ENCODE measurements around the gene SLC22A15.

SLC22A15 gene

GRCh38 chr1:116076831-116077230, 100.5 kb downstream of the SLC22A15 start:
- H3K9ac ChIP-seq (ENCODE audit: low read length) = no peak overlapping the region
- H3K27ac ChIP-seq (ENCODE audit: low read depth, low read length) = no peak overlapping the region
- no peaks in the 10 kb centered on the region for H3K9me3 ChIP-seq (ENCODE audit: control insufficient read depth, insufficient read depth, low read depth, low read length)
- H3K4me3 ChIP-seq (ENCODE audit: low read depth, low read length) = no peak overlapping the region
- H3K4me1 ChIP-seq (ENCODE audit: control insufficient read depth, insufficient read depth, low read length) = no peaks in the 10 kb centered on the region; the same call in 1 of the 2 replicates
- H3K36me3 ChIP-seq (ENCODE audit: control insufficient read depth, insufficient read depth, low read length) = no peaks in the 10 kb centered on the region
- no peaks in the 10 kb centered on the region for H3K27me3 ChIP-seq (ENCODE audit: control insufficient read depth, insufficient read depth, low read length)

GRCh38 chr1:116078699-116079223, 102.4 kb downstream of the SLC22A15 start:
- no peaks in the 10 kb centered on the region for H3K27me3 ChIP-seq (ENCODE audit: control insufficient read depth, insufficient read depth, low read length)
- H3K9ac ChIP-seq (ENCODE audit: low read length) = no peak overlapping the region
- H3K4me1 ChIP-seq (ENCODE audit: control insufficient read depth, insufficient read depth, low read length) = no peaks in the 10 kb centered on the region; the same call in 1 of the 2 replicates
- no peaks in the 10 kb centered on the region for H3K36me3 ChIP-seq (ENCODE audit: control insufficient read depth, insufficient read depth, low read length)
- no peaks in the 10 kb centered on the region for H3K9me3 ChIP-seq (ENCODE audit: control insufficient read depth, insufficient read depth, low read depth, low read length)
- H3K27ac ChIP-seq (ENCODE audit: low read depth, low read length) = no peak overlapping the region
- no peak overlapping the region for H3K4me3 ChIP-seq (ENCODE audit: low read depth, low read length)

- no peak overlapping the region for H3K27ac ChIP-seq (ENCODE audit: low read depth, low read length)
- no peak overlapping the region for H3K9ac ChIP-seq (ENCODE audit: low read length)
- peaks cover 7% of the 10 kb centered on the region; the same call in 1 of the 2 replicates for H3K9me3 ChIP-seq (ENCODE audit: control insufficient read depth, insufficient read depth, low read depth, low read length)
- no peaks in the 10 kb centered on the region for H3K27me3 ChIP-seq (ENCODE audit: control insufficient read depth, insufficient read depth, low read length)
- H3K36me3 ChIP-seq (ENCODE audit: control insufficient read depth, insufficient read depth, low read length) = no peaks in the 10 kb centered on the region
- H3K4me3 ChIP-seq (ENCODE audit: low read depth, low read length) = no peak overlapping the region
- H3K4me1 ChIP-seq (ENCODE audit: control insufficient read depth, insufficient read depth, low read length) = no peaks in the 10 kb centered on the region
Measured at GRCh38 chr1:116087628-116088027, 111.3 kb downstream of the SLC22A15 start.

- Histone ChIP-seq H3K27me3 (ENCODE audit: control insufficient read depth, insufficient read depth, low read length) (no peaks in the 10 kb centered on the region), H3K9me3 (ENCODE audit: control insufficient read depth, insufficient read depth, low read depth, low read length) (peaks cover 7% of the 10 kb centered on the region), H3K9ac (ENCODE audit: low read length) (no peak overlapping the region), H3K36me3 (ENCODE audit: control insufficient read depth, insufficient read depth, low read length) (no peaks in the 10 kb centered on the region), H3K4me3 (ENCODE audit: low read depth, low read length) (no peak overlapping the region), H3K27ac (ENCODE audit: low read depth, low read length) (no peak overlapping the region), H3K4me1 (ENCODE audit: control insufficient read depth, insufficient read depth, low read length) (no peaks in the 10 kb centered on the region)
Measured at GRCh38 chr1:116089870-116090269, 113.6 kb downstream of the SLC22A15 start.

GRCh38 chr1:116091083-116091482, 114.8 kb downstream of the SLC22A15 start:
- H3K4me3 ChIP-seq (ENCODE audit: low read depth, low read length) = no peak overlapping the region
- H3K9me3 ChIP-seq (ENCODE audit: control insufficient read depth, insufficient read depth, low read depth, low read length) = peaks cover 10% of the 10 kb centered on the region
- H3K9ac ChIP-seq (ENCODE audit: low read length) = no peak overlapping the region
- H3K27me3 ChIP-seq (ENCODE audit: control insufficient read depth, insufficient read depth, low read length) = no peaks in the 10 kb centered on the region
- no peak overlapping the region for H3K27ac ChIP-seq (ENCODE audit: low read depth, low read length)
- no peaks in the 10 kb centered on the region for H3K36me3 ChIP-seq (ENCODE audit: control insufficient read depth, insufficient read depth, low read length)
- H3K4me1 ChIP-seq (ENCODE audit: control insufficient read depth, insufficient read depth, low read length) = no peaks in the 10 kb centered on the region

- Histone ChIP-seq H3K27me3 (ENCODE audit: control insufficient read depth, insufficient read depth, low read length) (no peaks in the 10 kb centered on the region), H3K27ac (ENCODE audit: low read depth, low read length) (no peak overlapping the region)
Measured at GRCh38 chr1:116092752-116093489, 116.6 kb downstream of the SLC22A15 start.

GRCh38 chr1:116095027-116095426, 118.7 kb downstream of the SLC22A15 start:
- H3K27me3 ChIP-seq (ENCODE audit: control insufficient read depth, insufficient read depth, low read length) = no peaks in the 10 kb centered on the region
- no peak overlapping the region for H3K4me3 ChIP-seq (ENCODE audit: low read depth, low read length)
- peaks cover 7% of the 10 kb centered on the region for H3K9me3 ChIP-seq (ENCODE audit: control insufficient read depth, insufficient read depth, low read depth, low read length)
- no peak overlapping the region for H3K27ac ChIP-seq (ENCODE audit: low read depth, low read length)
- H3K9ac ChIP-seq (ENCODE audit: low read length) = no peak overlapping the region
- H3K4me1 ChIP-seq (ENCODE audit: control insufficient read depth, insufficient read depth, low read length) = no peaks in the 10 kb centered on the region
- H3K36me3 ChIP-seq (ENCODE audit: control insufficient read depth, insufficient read depth, low read length) = no peaks in the 10 kb centered on the region

More at GRCh38 chr1:116092752-116093489, 116.6 kb downstream of the SLC22A15 start:
- H3K36me3 ChIP-seq (ENCODE audit: control insufficient read depth, insufficient read depth, low read length) = no peaks in the 10 kb centered on the region
- H3K9me3 ChIP-seq (ENCODE audit: control insufficient read depth, insufficient read depth, low read depth, low read length) = peaks cover 11% of the 10 kb centered on the region
- H3K9ac ChIP-seq (ENCODE audit: low read length) = no peak overlapping the region
- H3K4me3 ChIP-seq (ENCODE audit: low read depth, low read length) = no peak overlapping the region
- H3K4me1 ChIP-seq (ENCODE audit: control insufficient read depth, insufficient read depth, low read length) = no peaks in the 10 kb centered on the region

GRCh38 chr1:116096013-116096618, 119.8 kb downstream of the SLC22A15 start:
- peaks cover 3% of the 10 kb centered on the region; the same call in 1 of the 2 replicates for H3K9me3 ChIP-seq (ENCODE audit: control insufficient read depth, insufficient read depth, low read depth, low read length)
- H3K36me3 ChIP-seq (ENCODE audit: control insufficient read depth, insufficient read depth, low read length) = no peaks in the 10 kb centered on the region
- no peaks in the 10 kb centered on the region for H3K27me3 ChIP-seq (ENCODE audit: control insufficient read depth, insufficient read depth, low read length)
- no peak overlapping the region for H3K4me3 ChIP-seq (ENCODE audit: low read depth, low read length)
- H3K4me1 ChIP-seq (ENCODE audit: control insufficient read depth, insufficient read depth, low read length) = no peaks in the 10 kb centered on the region
- no peak overlapping the region for H3K27ac ChIP-seq (ENCODE audit: low read depth, low read length)
- H3K9ac ChIP-seq (ENCODE audit: low read length) = no peak overlapping the region

- Histone ChIP-seq H3K9me3 (ENCODE audit: control insufficient read depth, insufficient read depth, low read depth, low read length) (peaks cover 3% of the 10 kb centered on the region; the same call in 1 of the 2 replicates), H3K36me3 (ENCODE audit: control insufficient read depth, insufficient read depth, low read length) (no peaks in the 10 kb centered on the region), H3K9ac (ENCODE audit: low read length) (no peak overlapping the region), H3K4me3 (ENCODE audit: low read depth, low read length) (no peak overlapping the region), H3K27ac (ENCODE audit: low read depth, low read length) (no peak overlapping the region), H3K4me1 (ENCODE audit: control insufficient read depth, insufficient read depth, low read length) (no peaks in the 10 kb centered on the region), H3K27me3 (ENCODE audit: control insufficient read depth, insufficient read depth, low read length) (no peaks in the 10 kb centered on the region)
Measured at GRCh38 chr1:116097626-116098025, 121.3 kb downstream of the SLC22A15 start.

GRCh38 chr1:116099379-116099778, 123.1 kb downstream of the SLC22A15 start:
- no peak overlapping the region for H3K9ac ChIP-seq (ENCODE audit: low read length)
- H3K36me3 ChIP-seq (ENCODE audit: control insufficient read depth, insufficient read depth, low read length) = no peaks in the 10 kb centered on the region
- no peaks in the 10 kb centered on the region for H3K4me1 ChIP-seq (ENCODE audit: control insufficient read depth, insufficient read depth, low read length)
- H3K27ac ChIP-seq (ENCODE audit: low read depth, low read length) = no peak overlapping the region
- peaks cover 3% of the 10 kb centered on the region; the same call in 1 of the 2 replicates for H3K9me3 ChIP-seq (ENCODE audit: control insufficient read depth, insufficient read depth, low read depth, low read length)
- no peak overlapping the region for H3K4me3 ChIP-seq (ENCODE audit: low read depth, low read length)
- H3K27me3 ChIP-seq (ENCODE audit: control insufficient read depth, insufficient read depth, low read length) = no peaks in the 10 kb centered on the region

- Histone ChIP-seq H3K36me3 (ENCODE audit: control insufficient read depth, insufficient read depth, low read length) (no peaks in the 10 kb centered on the region), H3K27me3 (ENCODE audit: control insufficient read depth, insufficient read depth, low read length) (no peaks in the 10 kb centered on the region), H3K9me3 (ENCODE audit: control insufficient read depth, insufficient read depth, low read depth, low read length) (peaks cover 3% of the 10 kb centered on the region; the same call in 1 of the 2 replicates), H3K4me3 (ENCODE audit: low read depth, low read length) (no peak overlapping the region), H3K9ac (ENCODE audit: low read length) (no peak overlapping the region), H3K4me1 (ENCODE audit: control insufficient read depth, insufficient read depth, low read length) (no peaks in the 10 kb centered on the region), H3K27ac (ENCODE audit: low read depth, low read length) (no peak overlapping the region)
Measured at GRCh38 chr1:116099919-116100318, 123.6 kb downstream of the SLC22A15 start.
